Osteocyte (in vitro differentiated cells): ENCODE measurements around the gene FSTL4. TPM values are rescaled to one million over a fixed set of nuclear protein-coding genes. Genes with fewer than 3 reads are reported as not detected.

Experiments
- DNase-seq: peaks from one replicate; pipeline ENCODE4 v3.0.0; 2021; ENCODE audit warnings: mixed read lengths; ENCODE audit not compliant: unreplicated experiment; ENCODE audit errors: extremely low spot score
- H3K27ac Mint-ChIP-seq: one replicate; pipeline ENCODE4 v1.8.0; 2021; ENCODE audit warnings: mild to moderate bottlenecking, mixed read lengths; ENCODE audit not compliant: unreplicated experiment
- H3K27me3 Mint-ChIP-seq: one replicate; pipeline ENCODE4 v1.8.0; 2021; ENCODE audit warnings: mixed read lengths; ENCODE audit not compliant: unreplicated experiment
- H3K36me3 Mint-ChIP-seq: one replicate; pipeline ENCODE4 v1.8.0; 2021; ENCODE audit warnings: mixed read lengths; ENCODE audit not compliant: unreplicated experiment
- H3K4me1 Mint-ChIP-seq: one replicate; pipeline ENCODE4 v1.8.0; 2021; ENCODE audit warnings: mixed read lengths; ENCODE audit not compliant: unreplicated experiment
- H3K4me3 Mint-ChIP-seq: one replicate; pipeline ENCODE4 v1.8.0; 2021; ENCODE audit warnings: mild to moderate bottlenecking, moderate library complexity, mixed read lengths; ENCODE audit not compliant: unreplicated experiment
- H3K9me3 Mint-ChIP-seq: one replicate; pipeline ENCODE4 v1.8.0; 2021; ENCODE audit warnings: mixed read lengths; ENCODE audit not compliant: unreplicated experiment
- total RNA-seq: library from RNA; stranded (reverse); gene quantifications from 2 replicates; pipeline ENCODE4 v1.2.1, GENCODE V29; 2021
- TF ChIP-seq, protein P1 (sequence below): fragments of 200-600 bp; sonication (generic); IDR thresholded peaks from 2 replicates; pipeline ENCODE4 v1.5.0; 2021; ENCODE audit warnings: antibody characterized with exemption, mild to moderate bottlenecking, moderate library complexity

The FSTL4 gene
- total RNA-seq, 1 donor from 2014 or later, result not detected

DNA sequence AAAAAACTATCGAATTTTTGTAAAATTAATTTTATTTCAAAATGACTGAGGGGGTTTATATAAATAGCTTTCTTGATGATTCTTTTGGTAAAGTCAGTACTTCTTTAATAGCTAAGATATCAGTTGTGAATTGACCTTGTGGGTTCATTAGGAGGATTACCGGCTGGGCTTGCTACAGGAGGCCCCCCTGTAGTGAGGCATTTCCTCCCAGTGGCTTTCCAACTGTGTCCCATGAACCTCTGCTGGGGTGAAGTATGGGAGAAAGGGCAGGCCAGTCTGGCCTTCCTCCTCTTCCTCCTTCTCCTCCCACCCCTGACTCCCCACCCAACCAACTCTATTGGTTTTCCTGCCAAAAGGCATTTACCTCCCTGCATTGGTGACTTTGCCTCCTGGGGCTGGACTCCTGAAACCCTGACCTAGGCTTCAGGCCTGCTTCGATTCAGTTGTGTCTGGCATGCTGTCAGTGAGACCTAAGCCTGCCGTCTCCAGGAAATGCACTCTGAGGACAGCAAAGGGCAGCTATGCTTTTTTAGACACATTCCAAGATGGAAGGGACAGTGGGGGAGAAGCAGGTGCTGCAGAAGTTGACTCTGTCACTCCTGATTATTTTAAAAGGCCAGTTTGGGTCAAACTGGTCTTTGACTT is 415.8 kb downstream of the FSTL4 start:
- TF ChIP-seq, protein P1, sequence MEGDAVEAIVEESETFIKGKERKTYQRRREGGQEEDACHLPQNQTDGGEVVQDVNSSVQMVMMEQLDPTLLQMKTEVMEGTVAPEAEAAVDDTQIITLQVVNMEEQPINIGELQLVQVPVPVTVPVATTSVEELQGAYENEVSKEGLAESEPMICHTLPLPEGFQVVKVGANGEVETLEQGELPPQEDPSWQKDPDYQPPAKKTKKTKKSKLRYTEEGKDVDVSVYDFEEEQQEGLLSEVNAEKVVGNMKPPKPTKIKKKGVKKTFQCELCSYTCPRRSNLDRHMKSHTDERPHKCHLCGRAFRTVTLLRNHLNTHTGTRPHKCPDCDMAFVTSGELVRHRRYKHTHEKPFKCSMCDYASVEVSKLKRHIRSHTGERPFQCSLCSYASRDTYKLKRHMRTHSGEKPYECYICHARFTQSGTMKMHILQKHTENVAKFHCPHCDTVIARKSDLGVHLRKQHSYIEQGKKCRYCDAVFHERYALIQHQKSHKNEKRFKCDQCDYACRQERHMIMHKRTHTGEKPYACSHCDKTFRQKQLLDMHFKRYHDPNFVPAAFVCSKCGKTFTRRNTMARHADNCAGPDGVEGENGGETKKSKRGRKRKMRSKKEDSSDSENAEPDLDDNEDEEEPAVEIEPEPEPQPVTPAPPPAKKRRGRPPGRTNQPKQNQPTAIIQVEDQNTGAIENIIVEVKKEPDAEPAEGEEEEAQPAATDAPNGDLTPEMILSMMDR, result no peak
- Mint-ChIP-seq H3K4me3 (no peak overlapping the region), H3K36me3 (no peaks in the 10 kb centered on the region), H3K27me3 (no peaks in the 10 kb centered on the region), H3K4me1 (peaks cover 1% of the 10 kb centered on the region), H3K9me3 (peaks cover under 1% of the 10 kb centered on the region), H3K27ac (no peak overlapping the region)
- no peak for DNase-seq

DNA sequence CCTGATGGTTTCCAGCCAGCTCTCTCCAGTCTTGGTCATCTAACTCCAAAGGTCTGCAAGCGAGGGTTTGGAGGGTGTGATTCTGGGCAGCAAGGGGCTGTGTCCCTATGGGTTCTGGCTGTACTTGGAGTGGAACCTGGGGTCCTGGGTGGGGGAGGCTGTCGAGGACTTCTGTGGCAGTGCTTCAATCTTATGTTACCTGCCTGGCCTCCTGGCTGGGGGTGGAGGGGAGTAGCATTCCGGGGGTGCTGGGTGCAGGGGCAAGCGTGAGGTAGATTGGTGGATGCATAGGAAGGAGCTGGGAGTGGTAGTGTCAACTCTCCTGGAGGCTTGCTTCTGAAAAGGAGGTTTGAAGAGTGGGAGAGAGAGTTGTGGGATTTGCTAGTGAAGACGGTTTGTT is 417.1 kb downstream of the FSTL4 start:
- Mint-ChIP-seq H3K27me3 (no peaks in the 10 kb centered on the region), H3K4me1 (peaks cover 1% of the 10 kb centered on the region), H3K4me3 (no peak overlapping the region), H3K27ac (no peak overlapping the region), H3K9me3 (no peaks in the 10 kb centered on the region), H3K36me3 (no peaks in the 10 kb centered on the region)
- DNase-seq, result no peak
- TF ChIP-seq, protein P1, result no peak

GRCh38 chr5:133193794-133194193 is 418.5 kb downstream of the FSTL4 start:
- no peaks in the 10 kb centered on the region for H3K9me3 Mint-ChIP-seq
- H3K27me3 Mint-ChIP-seq, result peaks cover 3% of the 10 kb centered on the region
- no peaks in the 10 kb centered on the region for H3K36me3 Mint-ChIP-seq
- TF ChIP-seq, protein P1, result no peak
- H3K27ac Mint-ChIP-seq, result no peak overlapping the region
- H3K4me1 Mint-ChIP-seq, result peaks cover 1% of the 10 kb centered on the region
- peak; percentile 80 for DNase-seq
- H3K4me3 Mint-ChIP-seq, result no peak overlapping the region

DNA sequence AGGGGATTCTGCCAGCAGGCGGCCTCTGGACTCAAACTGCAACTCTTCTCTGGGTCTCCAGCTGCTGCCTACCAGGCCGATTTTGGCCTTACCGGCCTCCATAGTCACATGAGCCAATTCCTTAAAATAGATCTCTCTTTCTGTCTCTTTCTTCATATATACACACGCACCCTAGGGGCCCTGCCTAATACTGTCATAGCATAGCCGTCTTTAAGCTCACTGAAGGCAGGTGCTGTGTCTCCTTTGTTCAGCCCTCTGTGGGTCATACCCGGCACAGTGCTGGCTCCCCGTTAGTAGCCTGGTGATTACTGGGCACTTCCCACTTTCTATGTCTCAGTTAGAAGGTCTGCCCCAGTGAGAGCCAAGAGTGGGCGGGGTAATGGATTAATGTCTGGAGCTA is 419.6 kb downstream of the FSTL4 start:
- H3K4me3 Mint-ChIP-seq, result no peak overlapping the region
- H3K4me1 Mint-ChIP-seq, result peaks cover 1% of the 10 kb centered on the region
- no peaks in the 10 kb centered on the region for H3K36me3 Mint-ChIP-seq
- peaks cover 14% of the 10 kb centered on the region for H3K27me3 Mint-ChIP-seq
- peak; percentile 59 for DNase-seq
- H3K9me3 Mint-ChIP-seq, result no peaks in the 10 kb centered on the region
- H3K27ac Mint-ChIP-seq, result no peak overlapping the region
- TF ChIP-seq, protein P1, result no peak

- Mint-ChIP-seq H3K4me3 (no peak overlapping the region), H3K27ac (no peak overlapping the region), H3K4me1 (no peaks in the 10 kb centered on the region), H3K9me3 (no peaks in the 10 kb centered on the region), H3K27me3 (peaks cover 18% of the 10 kb centered on the region), H3K36me3 (no peaks in the 10 kb centered on the region)
- TF ChIP-seq, protein P1, result no peak
- no peak for DNase-seq
Observed at GRCh38 chr5:133189881-133190280, 422.5 kb downstream of the FSTL4 start.
